H1 (cell line): ENCODE measurements around the gene ZNF57. TPM values are rescaled to one million over a fixed set of nuclear protein-coding genes. Genes with fewer than 3 reads are reported as not detected.
"Not testable (repeated sequence)": the region's sequence is repeated elsewhere in the genome, so short reads cannot be mapped to it uniquely, and the experiment has no call there.

Experiments
- CTCF ChIA-PET: fragments of 300-600 bp; sonication (Branson Sonifier 250); formaldehyde crosslinking; loops from one replicate; lab custom pipeline; 2021; ENCODE audit not compliant: partially characterized antibody; lab: Charles Lee
- POLR2A ChIA-PET: fragments of 300-600 bp; sonication (Branson Sonifier 250); formaldehyde crosslinking; loops from one replicate; lab custom pipeline; 2021; ENCODE audit warnings: inconsistent platforms; ENCODE audit not compliant: partially characterized antibody; lab: Charles Lee
- DNase-seq, 2 experiments: peaks; one replicate each; pipeline versions ENCODE4 v3.0.0 to v3.0.0-alpha.2; 2010 to 2022; ENCODE audit warnings: low spot score in 2 of 2, low read depth in 1 of 2, mixed read lengths in 1 of 2
- FAIRE-seq: peaks from 2 replicates; lab custom pipeline; 2011; peaks lifted over from hg19 to GRCh38; lab: Jason Lieb, UNC
- H2AFZ ChIP-seq: 2 replicates; pipeline ENCODE4 v1.8.1; 2012; ENCODE audit warnings: low read length, inconsistent platforms
- H2AK5ac ChIP-seq: 2 replicates; pipeline ENCODE4 v1.6.1; 2013; ENCODE audit warnings: low read depth, low read length
- H2BK120ac ChIP-seq: replicated peaks from 2 replicates; pipeline ENCODE3; 2013; ENCODE audit warnings: low read depth, low read length, inconsistent platforms
- H2BK12ac ChIP-seq: 2 replicates; pipeline ENCODE4 v1.6.1; 2013; ENCODE audit warnings: low read depth, low read length
- H2BK15ac ChIP-seq: 2 replicates; pipeline ENCODE4 v1.6.1; 2013; ENCODE audit warnings: low read length
- H2BK20ac ChIP-seq: 2 replicates; pipeline ENCODE4 v1.6.1; 2013; ENCODE audit warnings: low read length
- H2BK5ac ChIP-seq: 2 replicates; pipeline ENCODE4 v1.6.1; 2013; ENCODE audit warnings: low read depth, low read length
- H3K14ac ChIP-seq: 2 replicates; pipeline ENCODE4 v1.6.1; 2013; ENCODE audit warnings: inconsistent platforms; ENCODE audit not compliant: insufficient read length
- H3K18ac ChIP-seq: 2 replicates; pipeline ENCODE4 v1.6.1; 2013; ENCODE audit warnings: low read length; ENCODE audit errors: extremely low read depth
- H3K23ac ChIP-seq: 2 replicates; pipeline ENCODE4 v1.6.1; 2013; ENCODE audit warnings: inconsistent platforms; ENCODE audit not compliant: insufficient read length
- H3K23me2 ChIP-seq: 2 replicates; pipeline ENCODE4 v1.6.1; 2013; ENCODE audit warnings: low read depth, low read length
- H3K27ac ChIP-seq: 2 replicates; pipeline ENCODE4 v1.6.1; 2011; ENCODE audit warnings: low read depth, low read length, inconsistent platforms
- H3K27me3 ChIP-seq, 4 experiments: replicated peaks in 1 of 4; 1 replicate in 1 of 4; 2 replicates in 3 of 4; pipeline versions ENCODE4 v1.6.1 to v1.8.1; 2011 to 2013; ENCODE audit warnings: low read length in 3 of 4, mild to moderate bottlenecking in 3 of 4, inconsistent platforms in 2 of 4, mixed read lengths in 2 of 4, moderate library complexity in 1 of 4; ENCODE audit not compliant: control insufficient read depth in 3 of 4, insufficient read depth in 3 of 4; ENCODE audit errors: extremely low read depth in 1 of 4
- H3K36me3 ChIP-seq, 4 experiments: 2 replicates each; pipeline versions ENCODE4 v1.6.1 to v1.8.1; 2011 to 2013; ENCODE audit warnings: mild to moderate bottlenecking in 4 of 4, low read length in 3 of 4, moderate library complexity in 2 of 4, control low read depth in 1 of 4, inconsistent platforms in 1 of 4; ENCODE audit not compliant: insufficient read depth in 4 of 4, control insufficient read depth in 2 of 4
- H3K4ac ChIP-seq: replicated peaks from 2 replicates; pipeline ENCODE3; 2013; ENCODE audit warnings: low read length, low read depth, mixed read lengths, inconsistent platforms; ENCODE audit not compliant: insufficient read length
- H3K4me1 ChIP-seq, 4 experiments: replicated peaks in 1 of 4; 1 replicate in 1 of 4; 2 replicates in 3 of 4; pipeline versions ENCODE4 v1.6.1 to v1.8.1; 2011 to 2013; ENCODE audit warnings: low read length in 3 of 4, inconsistent platforms in 2 of 4, mixed read lengths in 1 of 4; ENCODE audit not compliant: insufficient read depth in 4 of 4, control insufficient read depth in 3 of 4
- H3K4me2 ChIP-seq, 2 experiments: 2 replicates each; pipeline versions ENCODE4 v1.6.1 to v1.8.1; 2011 to 2013; ENCODE audit warnings: low read depth in 2 of 2, low read length in 2 of 2, control low read depth in 1 of 2, inconsistent platforms in 1 of 2, mild to moderate bottlenecking in 1 of 2; ENCODE audit not compliant: insufficient read depth in 1 of 2
- H3K4me3 ChIP-seq, 4 experiments: fragments of 200-600, 300-600 bp in 1 of 4; sonication (generic), shearing (Covaris generic), sonication (Bioruptor Twin) in 1 of 4; 2 replicates each; pipeline versions ENCODE4 v1.5.1 to v1.8.1; 2011 to 2016; ENCODE audit warnings: low read length in 4 of 4, low read depth in 3 of 4, control low read depth in 2 of 4, inconsistent platforms in 2 of 4, mild to moderate bottlenecking in 2 of 4, mixed read lengths in 1 of 4, moderate library complexity in 1 of 4; ENCODE audit not compliant: insufficient read depth in 2 of 4; ENCODE audit errors: extremely low read depth in 1 of 4
- H3K56ac ChIP-seq: replicated peaks from 2 replicates; pipeline ENCODE3; 2013; ENCODE audit warnings: low read depth, mild to moderate bottlenecking, mixed read lengths, low read length, inconsistent platforms; ENCODE audit not compliant: insufficient read length
- H3K79me1 ChIP-seq: 2 replicates; pipeline ENCODE4 v1.6.1; 2013; ENCODE audit warnings: low read depth, low read length, control low read depth
- H3K79me2 ChIP-seq, 2 experiments: 2 replicates each; pipeline versions ENCODE4 v1.6.1 to v1.8.1; 2012 to 2013; ENCODE audit warnings: low read length in 2 of 2, mild to moderate bottlenecking in 2 of 2, inconsistent platforms in 1 of 2; ENCODE audit not compliant: insufficient read depth in 2 of 2, control insufficient read depth in 1 of 2
- H3K9ac ChIP-seq, 4 experiments: replicated peaks in 1 of 4; 1 replicate in 1 of 4; 2 replicates in 3 of 4; pipeline versions ENCODE4 v1.6.1 to v1.8.1; 2011 to 2013; ENCODE audit warnings: low read depth in 3 of 4, low read length in 3 of 4, control low read depth in 2 of 4, mild to moderate bottlenecking in 2 of 4, moderate library complexity in 2 of 4, inconsistent platforms in 1 of 4; ENCODE audit errors: extremely low read depth in 1 of 4
- H3K9me3 ChIP-seq, 2 experiments: 2 replicates each; pipeline versions ENCODE4 v1.6.1 to v1.8.1; 2012 to 2013; ENCODE audit warnings: mild to moderate bottlenecking in 2 of 2, moderate library complexity in 2 of 2, control low read depth in 1 of 2, inconsistent platforms in 1 of 2, low read depth in 1 of 2, low read length in 1 of 2, mixed read lengths in 1 of 2; ENCODE audit not compliant: insufficient read depth in 2 of 2
- H4K20me1 ChIP-seq, 2 experiments: replicated peaks in 1 of 2; 2 replicates each; pipeline versions ENCODE3 to v1.8.1; 2011 to 2013; ENCODE audit warnings: inconsistent platforms in 2 of 2, low read length in 2 of 2, mild to moderate bottlenecking in 1 of 2; ENCODE audit not compliant: insufficient read depth in 2 of 2, control insufficient read depth in 1 of 2
- H4K5ac ChIP-seq: 2 replicates; pipeline ENCODE4 v1.6.1; 2013; ENCODE audit warnings: low read length, low read depth, mixed read lengths, inconsistent platforms; ENCODE audit not compliant: insufficient read length
- H4K8ac ChIP-seq: 2 replicates; pipeline ENCODE4 v1.8.0; 2013; ENCODE audit warnings: mild to moderate bottlenecking, moderate library complexity, low read length, inconsistent platforms; ENCODE audit not compliant: insufficient read depth; ENCODE audit errors: extremely low read depth
- H4K91ac ChIP-seq: replicated peaks from 2 replicates; pipeline ENCODE3; 2013; ENCODE audit warnings: low read length, mixed read lengths, inconsistent platforms; ENCODE audit not compliant: insufficient read length
- WGBS, 2 experiments: shearing (Covaris generic) in 1 of 2; methylation state at CpG; one replicate each; pipeline versions ENCODE4 v1.1.6 to v1.1.7; 2013 to 2015; ENCODE audit warnings: low lambda C conversion rate in 2 of 2, mixed read lengths in 2 of 2, inconsistent platforms in 1 of 2, low coverage in 1 of 2, missing lambda C conversion rate in 1 of 2; ENCODE audit not compliant: insufficient replicate concordance in 2 of 2, insufficient coverage in 1 of 2, insufficient read length in 1 of 2; ENCODE audit errors: extremely low coverage in 1 of 2, missing lambda C conversion rate in 1 of 2; 5-methylcytosine and 5-hydroxymethylcytosine counted together
- polyA plus RNA-seq, 7 experiments: library from polyadenylated mRNA; depleted of rRNA in 3 of 7; stranded (reverse) in 5 of 7; unstranded in 2 of 7; fragments of >200 nt in 5 of 7; fragments of 200-250 nt in 2 of 7; gene quantifications; 1 replicate in 5 of 7; 2 replicates in 1 of 7; 4 replicates in 1 of 7; pipeline versions ENCODE4 v1.2.1 to v1.2.3, GENCODE V29; 2011 to 2013; ENCODE audit warnings: missing spikeins in 2 of 7, mixed read lengths in 2 of 7
- total RNA-seq: library from RNA; stranded (reverse); fragmentation: NEBNext Ultra II Directional; extraction: Animal tissue kit (Norgen Biotek cat#: 25700); gene quantifications from 2 replicates; pipeline ENCODE4 v1.2.1, GENCODE V29; 2021

Gene ZNF57
- total and polyA plus RNA-seq, 2 of the 8 experiments (the other 6 are each of a cell fraction or from before 2014, with no cell fraction given), result 4.9 to 8.9 TPM

- not testable (repeated sequence) for H3K4me1 ChIP-seq, FAIRE-seq, H4K5ac ChIP-seq, H3K4me2 ChIP-seq, H3K23ac ChIP-seq, H3K79me1 ChIP-seq, H3K4ac ChIP-seq, H3K14ac ChIP-seq, H3K27ac ChIP-seq, H4K91ac ChIP-seq, H3K23me2 ChIP-seq, H2BK5ac ChIP-seq, H4K8ac ChIP-seq, H2BK15ac ChIP-seq, H4K20me1 ChIP-seq, H3K27me3 ChIP-seq, H3K56ac ChIP-seq, H2BK12ac ChIP-seq, DNase-seq, H2BK20ac ChIP-seq, H3K18ac ChIP-seq, H2BK120ac ChIP-seq, H3K9ac ChIP-seq, H2AK5ac ChIP-seq, H3K4me3 ChIP-seq, H3K79me2 ChIP-seq, H2AFZ ChIP-seq
- Histone ChIP-seq H3K9me3 (peaks cover 45 to 52% of the 10 kb centered on the region in 2 experiments), H3K36me3 (peaks cover 6 to 60% (median 32%) of the 10 kb centered on the region in 4 experiments; a peak in 7 of 8 replicates)
- ChIA-PET POLR2A (interaction anchor here (0.7 kb wide), 1 partner anchor 17 kb away, joined by 3 read pairs; no protein-coding TSS in a partner anchor), CTCF (interaction anchor here (0.8 to 1.7 kb wide), 2 partner anchors 12 to 49 kb away, joined by 3 to 4 read pairs; no protein-coding TSS in a partner anchor)
- WGBS, 2 experiments, result 98% methylated on average over 4 of the region's 4 CpGs; no CpG with 5 or more reads in 1 of the 2 experiments
Observed at GRCh38 chr19:2935863-2936262, 35.1 kb downstream of the ZNF57 start.
